Nephron (organoid): ENCODE data around the gene ATP8A2.

Experiments used
- H3K27ac Mint-ChIP-seq, 3 experiments: 2 replicates each; pipeline ENCODE4 v1.8.0; 2020; ENCODE audit warnings: mixed read lengths in 3 of 3, mild to moderate bottlenecking in 2 of 3, moderate library complexity in 1 of 3
- H3K27me3 Mint-ChIP-seq: 2 replicates; pipeline ENCODE4 v1.8.0; 2021; ENCODE audit warnings: low read depth, mild to moderate bottlenecking, moderate library complexity, mixed read lengths
- H3K36me3 Mint-ChIP-seq: 2 replicates; pipeline ENCODE4 v1.8.0; 2020; ENCODE audit warnings: low read depth, mixed read lengths
- H3K4me1 Mint-ChIP-seq: 2 replicates; pipeline ENCODE4 v1.8.0; 2020; ENCODE audit warnings: mixed read lengths
- H3K4me3 Mint-ChIP-seq, 3 experiments: 2 replicates each; pipeline ENCODE4 v1.8.0; 2020; ENCODE audit warnings: mild to moderate bottlenecking in 3 of 3, mixed read lengths in 3 of 3, moderate library complexity in 2 of 3
- H3K9me3 Mint-ChIP-seq: 2 replicates; pipeline ENCODE4 v1.8.0; 2020; ENCODE audit warnings: mixed read lengths
- TF ChIP-seq, protein P1 (sequence below), 3 experiments: fragments of 200-600 bp; sonication (generic); IDR thresholded peaks; one replicate each; pipeline ENCODE4 v1.5.0; 2021; ENCODE audit warnings: antibody characterized with exemption in 3 of 3; ENCODE audit not compliant: unreplicated experiment in 3 of 3

ATP8A2 gene

DNA sequence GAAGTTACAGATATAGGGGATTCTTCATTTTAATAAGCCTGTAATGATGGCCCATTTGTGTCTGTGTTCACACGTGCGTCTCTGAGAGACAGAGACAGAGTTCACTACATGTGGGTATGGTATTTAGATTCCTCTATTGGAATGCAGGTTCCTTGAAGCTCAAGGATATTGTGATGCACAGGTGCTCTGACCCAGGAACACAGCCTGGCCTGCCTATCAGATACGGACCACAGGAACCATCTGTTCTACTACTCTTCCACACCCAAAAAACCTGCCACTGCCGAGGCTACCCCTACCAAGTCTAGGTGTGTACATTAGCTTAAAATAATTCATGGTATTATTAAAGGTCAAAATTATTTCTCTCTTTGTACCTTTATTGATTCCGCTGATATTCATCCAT is 289.2 kb downstream of the ATP8A2 start:
- H3K9me3 Mint-ChIP-seq: peaks cover 5% of the 10 kb centered on the region
- H3K27me3 Mint-ChIP-seq: peaks cover 6% of the 10 kb centered on the region
- no peak overlapping the region for H3K4me3 Mint-ChIP-seq
- no peak overlapping the region for H3K27ac Mint-ChIP-seq
- no peaks in the 10 kb centered on the region for H3K36me3 Mint-ChIP-seq
- TF ChIP-seq, protein P1, sequence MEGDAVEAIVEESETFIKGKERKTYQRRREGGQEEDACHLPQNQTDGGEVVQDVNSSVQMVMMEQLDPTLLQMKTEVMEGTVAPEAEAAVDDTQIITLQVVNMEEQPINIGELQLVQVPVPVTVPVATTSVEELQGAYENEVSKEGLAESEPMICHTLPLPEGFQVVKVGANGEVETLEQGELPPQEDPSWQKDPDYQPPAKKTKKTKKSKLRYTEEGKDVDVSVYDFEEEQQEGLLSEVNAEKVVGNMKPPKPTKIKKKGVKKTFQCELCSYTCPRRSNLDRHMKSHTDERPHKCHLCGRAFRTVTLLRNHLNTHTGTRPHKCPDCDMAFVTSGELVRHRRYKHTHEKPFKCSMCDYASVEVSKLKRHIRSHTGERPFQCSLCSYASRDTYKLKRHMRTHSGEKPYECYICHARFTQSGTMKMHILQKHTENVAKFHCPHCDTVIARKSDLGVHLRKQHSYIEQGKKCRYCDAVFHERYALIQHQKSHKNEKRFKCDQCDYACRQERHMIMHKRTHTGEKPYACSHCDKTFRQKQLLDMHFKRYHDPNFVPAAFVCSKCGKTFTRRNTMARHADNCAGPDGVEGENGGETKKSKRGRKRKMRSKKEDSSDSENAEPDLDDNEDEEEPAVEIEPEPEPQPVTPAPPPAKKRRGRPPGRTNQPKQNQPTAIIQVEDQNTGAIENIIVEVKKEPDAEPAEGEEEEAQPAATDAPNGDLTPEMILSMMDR (IDR thresholded peaks at IDR 0.05; ENCODE audit: unreplicated experiment in 3 of 3): no peak
- peaks cover 16% of the 10 kb centered on the region for H3K4me1 Mint-ChIP-seq

DNA sequence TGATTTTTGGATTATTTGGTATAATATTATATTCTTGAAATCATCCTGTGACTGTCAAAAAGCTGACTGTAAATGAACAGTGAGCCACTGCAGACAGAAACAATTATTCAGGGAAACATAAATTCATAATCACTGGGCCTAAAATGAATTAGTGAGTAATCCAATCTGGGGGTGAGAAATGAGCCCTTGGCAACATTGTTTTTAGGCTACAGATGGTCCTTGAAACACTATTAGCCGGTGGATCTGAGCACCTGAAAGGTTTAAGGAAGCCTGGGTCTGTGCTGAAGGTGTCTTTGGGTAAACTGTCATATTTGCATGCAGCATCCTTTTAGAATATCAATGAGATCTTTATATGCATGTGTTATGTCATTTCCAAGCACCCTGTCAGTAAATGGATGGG is 290.7 kb downstream of the ATP8A2 start:
- no peak overlapping the region for H3K27ac Mint-ChIP-seq
- H3K9me3 Mint-ChIP-seq: peaks cover 10% of the 10 kb centered on the region
- TF ChIP-seq, protein P1 (IDR thresholded peaks at IDR 0.05; ENCODE audit: unreplicated experiment in 3 of 3): no peak
- H3K4me1 Mint-ChIP-seq: peaks cover 11% of the 10 kb centered on the region
- no peaks in the 10 kb centered on the region for H3K36me3 Mint-ChIP-seq
- H3K27me3 Mint-ChIP-seq: peaks cover 3% of the 10 kb centered on the region
- H3K4me3 Mint-ChIP-seq: no peak overlapping the region

DNA sequence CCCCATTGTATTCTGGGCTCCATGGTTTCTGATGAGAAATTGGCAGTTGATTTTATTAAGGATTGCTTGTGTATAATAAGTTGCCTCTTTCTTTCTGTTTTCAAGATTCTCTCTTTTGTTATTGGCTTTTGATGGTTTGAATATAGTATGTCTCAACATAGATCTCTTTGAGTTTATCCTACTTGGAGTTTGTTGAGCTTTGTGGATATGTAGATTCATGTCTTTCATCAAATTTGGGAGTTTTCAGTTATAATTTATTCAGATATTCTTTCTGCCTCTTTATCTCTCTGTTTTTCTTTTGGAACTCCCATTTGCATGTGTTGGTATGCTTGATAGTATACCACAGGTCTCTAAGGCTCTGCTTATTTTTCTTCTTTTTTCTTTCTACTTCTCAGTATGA is 296.6 kb downstream of the ATP8A2 start:
- peaks cover 6% of the 10 kb centered on the region for H3K27me3 Mint-ChIP-seq
- no peak overlapping the region for H3K27ac Mint-ChIP-seq
- H3K9me3 Mint-ChIP-seq: peaks cover 41% of the 10 kb centered on the region
- H3K36me3 Mint-ChIP-seq: peaks cover 13% of the 10 kb centered on the region
- no peaks in the 10 kb centered on the region for H3K4me1 Mint-ChIP-seq
- no peak overlapping the region for H3K4me3 Mint-ChIP-seq
- TF ChIP-seq, protein P1 (IDR thresholded peaks at IDR 0.05; ENCODE audit: unreplicated experiment in 3 of 3): no peak

DNA sequence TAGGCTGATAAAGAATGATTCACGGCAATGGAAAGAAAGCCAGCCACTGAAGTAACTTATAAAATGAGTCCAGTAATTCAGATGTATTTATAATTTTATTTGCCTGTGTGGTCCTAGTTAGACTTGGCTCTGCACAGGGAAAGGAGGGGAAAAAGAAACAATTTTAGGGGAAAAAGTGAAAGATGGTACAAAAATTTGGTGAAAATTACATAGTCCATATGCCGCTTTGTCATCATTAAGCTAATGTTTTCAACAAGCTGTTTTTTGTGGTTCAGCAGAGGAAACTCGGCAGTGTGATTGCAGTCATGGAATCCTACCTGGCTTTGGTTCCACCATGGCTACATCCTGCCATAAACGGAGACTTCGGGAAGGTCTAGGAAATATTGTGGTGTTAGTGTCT is 301.9 kb downstream of the ATP8A2 start:
- TF ChIP-seq, protein P1 (IDR thresholded peaks at IDR 0.05; ENCODE audit: unreplicated experiment in 3 of 3): no peak
- Mint-ChIP-seq H3K27ac (no peak overlapping the region), H3K27me3 (peaks cover 9% of the 10 kb centered on the region), H3K36me3 (peaks cover 7% of the 10 kb centered on the region), H3K4me3 (no peak overlapping the region), H3K4me1 (peaks cover 16% of the 10 kb centered on the region), H3K9me3 (peaks cover 23% of the 10 kb centered on the region)

DNA sequence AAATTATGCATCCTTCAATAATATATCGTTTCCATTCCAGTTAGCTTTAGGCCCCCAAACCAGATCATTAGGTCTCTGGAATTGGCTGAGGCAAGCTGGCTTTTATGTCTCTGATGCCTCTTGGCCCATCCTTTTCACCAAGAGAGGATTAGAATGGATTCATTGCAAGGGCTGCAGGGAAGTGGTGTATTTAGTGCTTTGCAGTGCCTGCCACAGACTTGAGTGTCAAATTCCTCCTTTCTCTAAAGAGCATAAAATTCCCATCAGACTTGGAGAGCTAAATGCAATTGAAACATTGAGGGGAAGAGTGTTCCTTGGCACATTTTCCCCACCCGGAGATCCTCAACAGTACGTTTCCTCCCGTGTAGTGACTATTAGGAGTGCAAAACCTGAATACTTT is 302.6 kb downstream of the ATP8A2 start:
- Mint-ChIP-seq H3K27me3 (peaks cover 9% of the 10 kb centered on the region), H3K4me3 (no peak overlapping the region), H3K4me1 (peaks cover 20% of the 10 kb centered on the region), H3K27ac (no peak overlapping the region), H3K9me3 (peaks cover 22% of the 10 kb centered on the region), H3K36me3 (peaks cover 4% of the 10 kb centered on the region)
- TF ChIP-seq, protein P1 (IDR thresholded peaks at IDR 0.05; ENCODE audit: unreplicated experiment in 3 of 3): no peak

DNA sequence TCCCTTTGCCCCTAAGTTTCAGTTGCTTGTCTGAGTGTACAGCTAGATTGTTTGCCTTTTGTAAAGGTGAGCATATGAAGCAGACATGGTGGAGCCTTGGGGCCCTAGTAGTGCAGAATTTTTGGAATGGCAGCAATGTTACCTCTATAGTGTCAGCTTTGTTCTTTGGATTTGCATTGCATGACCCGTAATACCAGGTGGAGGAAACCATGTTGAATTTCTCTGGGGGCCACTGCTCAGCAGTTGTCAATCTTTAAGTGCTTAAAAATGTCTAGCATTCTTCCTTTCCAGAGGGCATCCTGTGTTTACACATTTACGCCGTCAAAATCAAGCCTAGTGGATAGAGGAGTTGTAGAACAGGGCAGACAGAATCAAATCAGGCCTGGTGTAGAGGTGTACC is 303.3 kb downstream of the ATP8A2 start:
- Mint-ChIP-seq H3K36me3 (no peaks in the 10 kb centered on the region), H3K4me3 (no peak overlapping the region), H3K27me3 (peaks cover 9% of the 10 kb centered on the region), H3K9me3 (peaks cover 22% of the 10 kb centered on the region), H3K4me1 (peaks cover 26% of the 10 kb centered on the region), H3K27ac (no peak overlapping the region)
- TF ChIP-seq, protein P1 (IDR thresholded peaks at IDR 0.05; ENCODE audit: unreplicated experiment in 3 of 3): no peak
